GM12865 (cell line): ENCODE measurements around the gene RTN4R.
"Not testable (repeated sequence)": the region's sequence is repeated elsewhere in the genome, so short reads cannot be mapped to it uniquely, and the experiment has no call there.

Source experiments
- DNase-seq: peaks from one replicate; pipeline ENCODE4 v3.0.0; 2010; ENCODE audit warnings: low read depth
- H3K4me3 ChIP-seq: 2 replicates; pipeline ENCODE4 v1.5.1; 2011; ENCODE audit warnings: mild to moderate bottlenecking, low read depth, low read length, control low read depth
- TF ChIP-seq, protein P1 (sequence below): IDR thresholded peaks from 2 replicates; pipeline ENCODE4 v1.5.1; 2011; ENCODE audit warnings: low read length, control low read depth, low read depth, inconsistent platforms; ENCODE audit not compliant: insufficient read depth; ENCODE audit errors: missing control alignments

The RTN4R gene

DNA sequence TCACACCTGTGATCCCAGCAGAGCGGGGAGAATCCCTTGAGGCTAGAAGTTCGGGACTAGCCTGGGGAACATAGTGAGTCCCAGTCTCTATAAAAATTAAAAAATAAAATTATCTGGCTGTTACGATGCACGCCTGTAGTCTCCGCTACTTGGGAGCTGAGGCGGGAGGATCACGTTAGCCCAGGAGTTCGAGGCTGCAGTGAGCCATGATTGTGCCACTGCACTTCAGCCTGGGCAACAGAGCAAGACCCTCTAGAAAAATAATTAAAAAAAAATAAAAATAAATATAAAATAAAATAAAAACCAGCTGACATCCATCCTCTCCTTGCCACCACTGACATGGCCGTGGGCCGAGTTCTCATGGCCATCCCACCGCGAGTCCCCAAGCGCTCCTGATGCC, 7.7 kb upstream of the RTN4R start:
- no peak for DNase-seq
- no peak overlapping the region for H3K4me3 ChIP-seq
- TF ChIP-seq, protein P1, sequence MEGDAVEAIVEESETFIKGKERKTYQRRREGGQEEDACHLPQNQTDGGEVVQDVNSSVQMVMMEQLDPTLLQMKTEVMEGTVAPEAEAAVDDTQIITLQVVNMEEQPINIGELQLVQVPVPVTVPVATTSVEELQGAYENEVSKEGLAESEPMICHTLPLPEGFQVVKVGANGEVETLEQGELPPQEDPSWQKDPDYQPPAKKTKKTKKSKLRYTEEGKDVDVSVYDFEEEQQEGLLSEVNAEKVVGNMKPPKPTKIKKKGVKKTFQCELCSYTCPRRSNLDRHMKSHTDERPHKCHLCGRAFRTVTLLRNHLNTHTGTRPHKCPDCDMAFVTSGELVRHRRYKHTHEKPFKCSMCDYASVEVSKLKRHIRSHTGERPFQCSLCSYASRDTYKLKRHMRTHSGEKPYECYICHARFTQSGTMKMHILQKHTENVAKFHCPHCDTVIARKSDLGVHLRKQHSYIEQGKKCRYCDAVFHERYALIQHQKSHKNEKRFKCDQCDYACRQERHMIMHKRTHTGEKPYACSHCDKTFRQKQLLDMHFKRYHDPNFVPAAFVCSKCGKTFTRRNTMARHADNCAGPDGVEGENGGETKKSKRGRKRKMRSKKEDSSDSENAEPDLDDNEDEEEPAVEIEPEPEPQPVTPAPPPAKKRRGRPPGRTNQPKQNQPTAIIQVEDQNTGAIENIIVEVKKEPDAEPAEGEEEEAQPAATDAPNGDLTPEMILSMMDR = no peak

- not testable (repeated sequence) for DNase-seq, H3K4me3 ChIP-seq
Observed at GRCh38 chr22:20275325-20275724, 7.2 kb upstream of the RTN4R start.

GRCh38 chr22:20274374-20274773, 6.3 kb upstream of the RTN4R start:
- DNase-seq, H3K4me3 ChIP-seq: not testable (repeated sequence)

DNA sequence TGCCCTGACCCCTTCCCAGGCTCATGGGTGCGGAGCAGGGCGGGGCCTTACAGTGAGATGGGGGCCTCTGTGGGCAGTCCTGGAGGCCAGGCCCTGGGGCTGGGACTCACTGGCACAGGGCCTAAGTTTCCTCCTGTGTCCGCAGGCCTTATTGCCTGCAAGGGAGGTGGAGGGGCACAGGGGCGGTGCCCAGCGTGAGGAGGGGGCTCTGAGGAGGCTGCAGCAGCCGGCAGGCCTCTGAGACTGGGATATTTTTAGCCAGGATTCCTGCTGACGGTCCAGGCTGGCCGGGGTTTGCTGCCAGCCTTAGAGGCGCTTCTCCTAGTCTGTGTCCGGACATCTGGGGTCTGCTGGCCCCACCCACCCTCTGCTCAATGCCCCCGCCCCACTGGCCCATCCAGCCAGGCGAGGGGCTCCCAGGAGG, 5.7 kb upstream of the RTN4R start:
- no peak overlapping the region for H3K4me3 ChIP-seq
- no peak for DNase-seq
- TF ChIP-seq, protein P1 = no peak

DNA sequence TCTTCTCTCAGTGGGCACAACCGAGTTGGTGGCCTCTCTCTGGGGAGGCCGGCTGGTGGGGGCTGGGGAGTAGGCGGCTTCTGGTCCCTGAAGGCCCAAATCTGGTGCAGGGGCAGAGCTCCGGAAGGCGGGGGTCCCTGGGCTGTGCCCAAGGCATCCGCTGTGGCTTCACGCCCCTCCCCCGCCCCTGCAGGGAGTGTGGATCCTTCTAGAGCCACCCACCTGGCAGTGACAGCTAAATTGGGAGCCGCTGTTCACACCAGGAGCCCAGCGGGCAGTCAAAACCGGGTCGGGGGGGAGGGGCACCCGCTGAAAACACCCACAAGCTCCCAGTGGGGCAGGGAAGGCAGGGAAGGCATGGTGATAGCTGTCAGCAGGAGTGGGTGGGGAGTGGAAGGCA, 4.6 kb upstream of the RTN4R start:
- TF ChIP-seq, protein P1 = no peak
- no peak for DNase-seq
- H3K4me3 ChIP-seq = no peak overlapping the region

DNA sequence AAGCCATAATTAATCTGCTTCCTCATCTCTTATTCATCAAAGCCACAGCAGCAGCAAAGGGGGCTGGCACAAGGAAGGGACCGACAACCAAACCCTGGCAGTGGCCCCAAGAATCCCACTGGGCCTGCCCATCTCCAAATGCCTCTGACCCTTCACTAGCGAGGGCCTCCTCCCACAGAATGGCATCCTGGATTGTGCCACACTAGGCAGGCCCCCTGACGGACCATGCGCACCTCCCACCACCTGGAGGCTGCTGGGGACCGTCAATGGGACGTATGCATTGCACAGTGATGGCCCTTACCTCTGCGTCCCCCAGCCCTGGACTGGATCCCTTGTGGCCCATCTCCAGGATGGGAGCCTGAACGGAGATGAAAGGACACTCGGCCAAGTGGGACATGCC, 4.1 kb upstream of the RTN4R start:
- DNase-seq = no peak
- TF ChIP-seq, protein P1 = no peak
- no peak overlapping the region for H3K4me3 ChIP-seq

DNA sequence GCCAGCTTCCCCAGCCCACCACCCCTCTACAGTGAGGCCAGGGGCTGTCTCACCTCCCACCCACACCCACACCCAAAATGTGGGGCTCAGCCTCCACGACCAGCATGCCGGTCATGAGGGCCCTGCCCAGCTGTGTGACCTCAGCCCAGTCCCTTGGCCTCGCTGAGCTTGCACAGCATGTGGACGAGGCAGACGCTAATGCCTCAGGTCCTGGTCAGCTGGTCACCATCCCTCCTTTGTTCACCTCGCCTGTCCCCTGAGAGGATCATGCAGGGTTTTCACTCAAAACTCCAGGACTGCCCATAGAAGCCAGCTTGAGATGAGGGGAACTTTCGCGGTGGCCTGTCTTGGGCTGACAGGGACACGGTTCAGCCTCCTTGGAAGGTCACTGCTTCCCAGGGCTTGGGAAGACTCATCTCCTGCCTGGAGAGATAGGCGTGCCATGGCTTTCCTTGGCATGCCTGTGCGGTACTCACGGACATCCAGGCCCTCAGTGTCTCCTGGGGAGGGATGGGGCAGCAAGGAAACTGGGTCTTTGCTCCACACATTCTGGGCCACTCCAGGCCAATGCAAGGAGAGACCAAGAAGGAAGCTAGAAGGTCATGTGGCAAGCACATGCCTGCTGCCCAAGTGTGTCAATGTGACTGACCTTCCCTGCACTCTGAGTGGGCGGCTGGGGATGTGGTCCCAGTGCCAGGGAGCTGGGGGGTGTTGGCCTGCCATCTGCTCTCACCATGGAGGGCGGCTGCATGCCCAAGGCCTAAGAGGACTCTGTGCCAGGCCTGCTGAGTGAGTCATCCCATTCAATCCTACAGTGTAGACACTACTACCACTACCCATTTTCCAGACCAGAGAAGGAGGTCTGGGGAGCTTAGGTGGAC, 3.2 kb upstream of the RTN4R start:
- DNase-seq = no peak
- H3K4me3 ChIP-seq = no peak overlapping the region
- TF ChIP-seq, protein P1 = no peak

- DNase-seq, H3K4me3 ChIP-seq: not testable (repeated sequence)
Observed at GRCh38 chr22:20270190-20271113, 2.3 kb upstream of the RTN4R start.

- H3K4me3 ChIP-seq, DNase-seq: not testable (repeated sequence)
Observed at GRCh38 chr22:20269673-20270072, 1.6 kb upstream of the RTN4R start.

GRCh38 chr22:20269201-20269600, 1.1 kb upstream of the RTN4R start:
- not testable (repeated sequence) for H3K4me3 ChIP-seq, DNase-seq
